GM23338 (cell line): Measurements from ENCODE around the gene PCBP3.

Experiments used
- CREB1 ChIP-seq: fragments of 250-450 bp; sonication (Bioruptor Pico); IDR thresholded peaks from 2 replicates; pipeline ENCODE4 v1.5.0; 2020; ENCODE audit warnings: low read depth, mild to moderate bottlenecking, moderate library complexity
- CTCF ChIP-seq, 2 experiments: fragments of 200-600 bp in 1 of 2; sonication (generic) in 1 of 2; conservative IDR thresholded peaks; 2 replicates each; pipeline versions ENCODE4 v1.5.1 to v1.6.1; 2016 to 2017; ENCODE audit warnings: antibody characterized with exemption in 2 of 2, low read depth in 2 of 2, mild to moderate bottlenecking in 2 of 2, moderate library complexity in 1 of 2
- EZH2 ChIP-seq: fragments of 200-600 bp; sonication (generic); IDR thresholded peaks from one replicate; pipeline ENCODE4 v1.8.0; 2017; ENCODE audit warnings: antibody characterized with exemption, mild to moderate bottlenecking, low read depth; ENCODE audit not compliant: unreplicated experiment
- EZH2phosphoT487 ChIP-seq: fragments of 200-600 bp; sonication (generic); IDR thresholded peaks from one replicate; pipeline ENCODE4 v1.8.1; 2018; ENCODE audit warnings: antibody characterized with exemption; ENCODE audit not compliant: unreplicated experiment
- POLR2AphosphoS5 ChIP-seq: IDR thresholded peaks from 2 replicates; pipeline ENCODE4 v1.6.1; 2016; ENCODE audit warnings: antibody characterized with exemption, low read depth
- REST ChIP-seq: IDR thresholded peaks from one replicate; pipeline ENCODE4 v1.6.1; 2018; ENCODE audit warnings: antibody characterized with exemption; ENCODE audit not compliant: unreplicated experiment
- STAT1 ChIP-seq: IDR thresholded peaks from one replicate; pipeline ENCODE4 v1.6.1; 2016; ENCODE audit warnings: antibody characterized with exemption; ENCODE audit not compliant: unreplicated experiment

- no peak for TF ChIP-seq POLR2AphosphoS5
- TF ChIP-seq CTCF (conservative IDR thresholded peaks at IDR 0.05; ENCODE audit: low read depth in 2 of 2) = peak; percentile 82 to 83
- TF ChIP-seq EZH2phosphoT487 = no peak
- TF ChIP-seq EZH2 = no peak
- no peak for TF ChIP-seq CREB1 (CRISPR knock-in tag)
- no peak for TF ChIP-seq STAT1
- TF ChIP-seq REST = no peak
Observed at GRCh38 chr21:45880097-45881068, 236.9 kb downstream of the PCBP3 start.
